HG03103 (cell line): ENCODE data around the gene CECR2.
"Not testable (repeated sequence)": the region's sequence is repeated elsewhere in the genome, so short reads cannot be mapped to it uniquely, and the experiment has no call there.

Source experiments
- ATAC-seq: cut with Tn5 transposase; IDR thresholded peaks from one replicate; pipeline ENCODE4 v1.9.1; 2021; ENCODE audit warnings: low read depth; ENCODE audit not compliant: unreplicated experiment

The CECR2 gene

DNA sequence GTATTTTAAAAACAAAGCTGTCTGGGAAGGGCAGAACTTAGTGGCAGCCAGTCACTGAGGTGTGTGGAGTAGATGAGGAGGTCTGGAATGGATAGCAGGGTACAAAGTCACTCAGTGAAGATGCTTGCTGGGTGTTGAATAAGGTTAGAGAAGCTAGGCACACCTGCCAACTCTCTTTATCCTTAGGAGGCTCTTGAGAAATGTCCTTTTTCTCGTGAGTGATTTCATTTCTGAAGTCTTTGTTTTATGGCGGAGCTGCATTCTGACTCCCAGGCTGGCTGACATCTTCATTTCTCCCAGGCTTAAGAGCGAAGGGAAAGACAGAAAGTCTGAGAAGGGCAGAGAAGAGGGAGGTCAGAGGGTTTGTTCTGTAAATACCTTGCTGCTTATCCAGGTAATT, 31.0 kb downstream of the CECR2 start:
- no peak for ATAC-seq

DNA sequence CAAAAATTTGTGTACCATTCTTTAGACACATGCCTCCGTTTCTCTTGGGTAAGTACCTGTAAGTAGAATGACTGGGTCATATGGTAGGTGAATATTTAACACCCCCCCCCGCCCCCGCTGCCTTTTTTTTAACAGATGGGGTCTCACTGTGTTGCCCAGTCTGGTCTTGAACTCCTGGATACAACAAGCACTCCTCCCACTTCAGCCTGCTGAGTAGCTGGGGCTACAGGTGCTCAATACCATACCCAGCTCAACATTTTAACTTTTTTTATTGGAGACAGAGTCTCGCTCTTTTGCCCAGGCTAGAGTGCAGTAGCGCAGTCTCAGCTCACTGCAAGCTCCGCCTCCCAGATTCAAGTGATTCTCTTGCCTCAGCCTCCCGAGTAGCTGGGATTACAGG, 32.5 kb downstream of the CECR2 start:
- no peak for ATAC-seq

DNA sequence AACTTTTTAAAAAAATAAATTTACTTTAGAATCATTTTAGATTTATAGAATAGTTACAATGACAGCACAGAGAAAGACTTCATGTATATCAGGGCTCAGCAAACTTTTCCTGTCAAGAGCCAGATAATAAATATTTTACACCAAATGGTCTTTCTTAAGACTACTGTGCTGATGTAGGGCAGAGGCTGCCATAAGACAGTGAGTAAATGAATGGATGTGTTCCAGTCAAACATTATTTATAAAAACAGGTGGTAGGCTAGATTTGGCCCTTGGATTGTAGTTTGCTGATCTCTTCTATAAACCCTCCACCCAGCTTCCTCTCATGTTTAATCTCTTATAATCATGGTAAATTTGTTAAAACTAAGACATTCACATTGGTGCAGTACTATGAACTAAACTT, 33.0 kb downstream of the CECR2 start:
- no peak for ATAC-seq

DNA sequence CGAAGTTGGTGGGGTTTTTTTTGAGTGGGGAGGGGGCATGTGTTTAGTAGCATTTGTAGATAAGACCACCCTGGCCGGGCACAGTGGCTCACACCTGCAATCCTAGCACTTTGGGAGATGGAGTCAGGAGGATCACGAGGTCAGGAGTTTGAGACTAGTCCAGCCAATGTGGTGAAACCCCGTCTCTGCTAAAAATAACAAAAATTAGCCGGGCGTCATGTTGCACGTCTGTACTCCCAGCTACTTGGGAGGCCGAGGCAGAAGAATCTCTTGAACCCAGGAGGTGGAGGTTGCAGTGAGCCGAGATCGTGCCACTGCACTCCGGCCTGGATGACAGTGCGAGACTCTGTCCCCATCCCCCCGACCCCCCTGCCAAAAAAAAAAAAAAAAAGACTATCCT, 34.6 kb downstream of the CECR2 start:
- ATAC-seq, result no peak

DNA sequence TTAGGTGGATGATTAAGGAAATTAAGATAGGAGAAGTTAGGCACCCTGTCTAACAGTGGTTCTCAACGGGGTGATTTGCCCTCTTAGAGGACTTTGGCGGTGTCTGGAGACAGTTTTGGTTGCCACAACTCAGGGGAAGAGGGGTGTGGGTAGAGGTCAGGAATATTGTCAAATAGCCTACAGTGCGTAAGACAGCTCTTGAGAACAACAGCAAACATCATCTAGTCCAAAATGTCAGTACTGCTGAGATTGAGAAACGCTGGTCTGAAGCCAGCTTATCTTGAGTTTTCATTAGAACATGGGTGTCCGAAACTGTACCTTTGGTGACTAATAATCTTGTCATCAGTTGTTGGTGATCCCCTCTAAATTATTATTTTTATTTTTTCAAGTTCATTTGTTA, 38.4 kb downstream of the CECR2 start:
- no peak for ATAC-seq

DNA sequence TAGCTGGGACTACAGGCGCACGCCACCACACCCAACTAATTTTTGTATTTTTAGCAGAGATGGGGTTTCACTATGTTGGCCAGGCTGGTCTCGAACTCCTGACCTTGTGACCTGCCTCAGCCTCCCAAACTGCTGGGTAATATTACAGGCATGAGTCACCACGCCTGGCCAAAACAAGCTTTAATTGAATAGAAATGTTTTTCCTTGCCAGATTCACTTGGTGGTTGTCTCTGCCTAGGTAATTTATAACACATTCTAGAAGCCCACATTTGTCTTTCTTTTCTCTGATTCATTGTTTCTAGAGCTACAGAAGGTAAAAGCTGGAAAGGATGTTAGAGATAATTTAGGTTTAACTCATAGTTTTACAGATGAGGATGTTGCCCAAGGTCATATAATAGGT, 41.3 kb downstream of the CECR2 start:
- ATAC-seq, result no peak

DNA sequence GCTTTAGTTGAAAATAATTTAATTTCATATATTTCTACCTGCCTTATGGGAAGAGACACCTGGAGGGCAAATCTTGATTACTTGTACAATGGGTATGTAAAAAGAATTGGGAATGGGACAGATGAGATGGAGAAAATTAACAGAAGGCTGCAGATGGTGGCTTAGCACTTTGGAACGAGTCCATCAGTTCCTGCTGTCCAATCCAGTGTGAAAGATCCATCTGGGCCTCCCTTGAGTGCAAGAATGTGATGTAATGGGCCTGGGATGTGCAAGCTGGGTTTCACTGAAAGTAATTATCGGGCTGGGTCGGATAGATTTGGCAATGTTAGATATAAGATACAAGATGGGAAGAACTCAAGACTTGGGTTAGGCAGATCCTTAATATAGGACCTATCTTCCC, 42.0 kb downstream of the CECR2 start:
- no peak for ATAC-seq

DNA sequence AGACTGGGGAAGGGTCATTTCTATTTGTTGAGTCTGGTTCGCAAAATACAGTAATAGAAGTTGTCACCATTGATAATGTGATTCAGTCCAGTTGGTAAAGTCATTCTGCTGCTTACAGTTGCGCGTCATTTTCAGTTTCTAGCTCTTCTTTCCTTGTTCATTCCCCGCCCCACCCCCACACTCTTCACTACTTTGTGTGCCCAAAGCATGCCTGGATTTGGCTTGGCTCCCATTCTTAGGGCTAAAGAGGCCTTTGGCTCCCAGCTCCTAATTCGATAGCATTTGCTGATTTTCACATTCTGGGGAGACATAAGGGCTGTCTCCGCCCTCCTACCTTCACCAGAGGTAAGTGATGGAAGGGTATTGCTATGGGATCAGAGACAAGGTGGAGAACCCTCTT, 43.0 kb downstream of the CECR2 start:
- no peak for ATAC-seq

DNA sequence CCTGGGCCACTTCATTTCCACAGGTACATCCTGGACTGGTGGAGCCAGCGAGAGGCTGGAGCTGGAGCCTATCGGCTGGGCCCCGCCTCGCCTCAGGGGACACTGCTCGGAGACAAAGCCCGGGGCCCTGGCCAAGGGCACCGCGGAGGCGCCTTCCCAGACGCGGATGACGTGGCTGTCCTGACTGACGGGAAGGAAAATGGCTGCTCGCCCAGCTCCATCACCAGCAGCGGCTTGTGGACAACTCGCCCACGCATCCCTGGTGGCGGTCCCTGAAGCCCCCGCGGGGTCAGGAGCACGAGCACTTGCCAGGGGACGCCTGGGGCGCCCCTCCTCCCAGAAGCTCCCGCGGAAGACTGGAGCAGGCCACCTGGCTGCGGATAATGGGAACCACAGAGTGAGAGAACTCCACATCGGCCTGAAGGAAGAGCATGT, 49.6 kb downstream of the CECR2 start:
- no peak for ATAC-seq

DNA sequence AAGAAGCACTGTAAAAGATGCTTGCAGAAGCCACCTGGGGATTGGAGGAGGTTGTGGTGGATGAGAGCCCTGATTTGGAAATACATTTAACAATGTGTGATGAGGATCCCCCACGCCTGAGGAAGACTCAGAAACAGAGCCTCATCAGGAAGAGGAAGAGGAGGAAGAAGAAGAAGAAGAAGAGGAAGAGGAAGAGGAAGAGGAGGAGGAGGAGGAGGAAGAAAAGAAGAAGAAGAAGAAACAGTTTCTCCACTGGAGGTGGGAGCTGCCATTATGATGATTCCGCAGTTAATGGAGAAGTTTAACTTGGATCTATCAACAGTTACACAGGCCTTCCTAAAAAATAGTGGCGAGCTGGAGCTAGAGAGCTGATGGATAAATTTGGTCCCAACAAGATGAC, 50.1 kb downstream of the CECR2 start:
- ATAC-seq, result no peak

DNA sequence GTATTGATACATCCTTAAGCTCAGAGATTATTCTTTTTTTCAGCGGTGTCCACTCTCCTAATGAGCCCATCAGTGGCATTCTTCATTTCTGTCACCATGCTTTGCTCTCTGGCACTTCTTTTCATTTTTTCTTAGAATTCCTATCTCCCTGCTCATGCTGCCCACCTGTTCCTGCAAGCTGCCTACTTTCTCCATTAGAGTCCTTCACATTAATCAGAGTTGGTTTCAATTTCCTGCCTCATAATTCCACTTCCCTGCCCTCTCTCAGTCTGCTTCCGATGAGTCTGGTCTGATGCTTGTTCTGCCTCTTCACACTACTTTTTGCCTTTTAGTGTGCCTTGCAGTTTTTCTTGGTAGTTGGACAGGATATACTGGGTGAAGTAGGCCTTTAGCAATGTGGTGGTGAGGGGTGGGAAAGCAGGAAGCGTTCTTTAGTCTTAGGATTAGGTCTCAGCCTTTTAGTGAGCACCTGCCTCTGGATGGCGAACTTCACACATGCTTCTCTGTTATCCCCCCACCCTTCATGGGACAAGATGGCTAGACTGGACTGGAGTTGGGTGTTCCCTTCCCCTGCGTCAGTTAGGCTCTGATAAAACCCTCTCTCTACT, 53.6 kb downstream of the CECR2 start:
- ATAC-seq, result no peak

DNA sequence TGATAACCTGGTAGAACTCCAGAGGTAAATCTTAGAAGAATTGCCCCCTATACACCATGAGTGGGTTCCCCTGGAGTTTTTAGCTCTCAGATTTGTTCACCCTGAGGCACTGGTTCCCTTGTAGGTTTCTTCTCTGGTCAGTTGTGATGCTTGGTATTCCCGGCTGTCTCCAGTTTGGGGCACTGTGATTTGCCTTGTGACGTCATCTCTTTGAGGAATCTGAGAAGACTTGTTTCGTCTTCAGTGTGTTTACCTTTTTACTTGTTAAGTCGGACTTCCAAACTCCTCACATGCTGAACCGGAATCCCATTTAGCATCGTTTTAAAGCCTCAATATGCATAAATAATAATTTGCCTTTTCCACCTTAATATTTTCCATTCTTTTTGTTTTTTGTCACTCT, 54.4 kb downstream of the CECR2 start:
- no peak for ATAC-seq

DNA sequence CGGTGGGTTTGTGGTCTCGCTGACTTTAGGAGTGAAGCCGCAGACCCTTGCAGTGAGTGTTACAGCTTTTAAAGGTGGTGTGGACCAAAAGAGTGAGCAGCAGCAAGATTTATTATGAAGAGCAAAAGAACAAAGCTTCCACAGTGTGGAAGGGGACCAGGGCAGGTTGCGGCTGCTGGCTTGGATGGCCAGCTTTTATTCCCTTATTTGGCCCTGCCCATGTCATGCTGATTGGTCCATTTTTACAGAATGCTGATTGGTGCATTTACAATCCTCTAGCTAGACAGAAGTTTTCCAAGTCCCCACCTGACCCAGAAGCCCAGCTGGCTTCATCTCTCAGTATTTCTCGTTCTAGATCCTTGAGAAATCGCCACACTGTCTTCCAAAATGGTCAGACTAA, 58.3 kb downstream of the CECR2 start:
- not testable (repeated sequence) for ATAC-seq

DNA sequence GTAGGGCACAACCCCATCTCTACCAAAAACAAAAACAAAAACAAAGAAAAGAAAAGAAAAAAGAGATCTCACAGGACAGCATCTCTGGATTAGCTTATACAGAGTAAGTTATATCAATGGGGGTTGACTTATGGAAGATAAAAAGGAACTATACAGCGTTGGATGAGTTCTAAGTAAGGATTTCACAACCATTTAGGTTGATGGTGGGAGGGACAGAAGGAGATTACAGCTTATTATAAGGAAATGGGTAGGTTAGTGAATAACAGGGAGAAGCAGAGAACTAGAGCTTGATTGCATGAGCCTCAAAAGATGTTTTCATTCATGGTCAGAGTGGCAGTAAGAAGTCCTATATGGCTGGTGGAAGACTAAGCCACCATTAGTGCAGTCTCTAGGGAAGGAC, 60.3 kb downstream of the CECR2 start:
- no peak for ATAC-seq

DNA sequence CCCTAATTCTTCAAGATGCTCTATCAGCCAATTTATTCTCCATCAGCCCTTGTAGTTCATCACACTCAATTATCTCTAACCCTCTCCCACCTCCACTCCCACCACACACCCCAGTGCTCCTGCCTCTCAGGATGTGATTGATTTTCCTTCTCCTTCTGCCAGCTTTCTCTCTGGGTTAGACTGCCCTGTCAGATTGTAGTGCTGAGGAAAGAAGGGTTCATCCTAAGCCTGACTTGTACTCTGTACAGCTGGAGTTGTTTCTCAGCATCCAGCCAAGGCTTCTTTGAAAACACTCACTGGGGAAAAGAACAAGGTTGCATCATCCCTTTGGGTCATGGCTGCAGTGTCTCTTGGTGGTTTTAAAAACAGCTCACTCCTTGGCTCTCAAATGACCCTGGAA, 61.2 kb downstream of the CECR2 start:
- ATAC-seq, result no peak

DNA sequence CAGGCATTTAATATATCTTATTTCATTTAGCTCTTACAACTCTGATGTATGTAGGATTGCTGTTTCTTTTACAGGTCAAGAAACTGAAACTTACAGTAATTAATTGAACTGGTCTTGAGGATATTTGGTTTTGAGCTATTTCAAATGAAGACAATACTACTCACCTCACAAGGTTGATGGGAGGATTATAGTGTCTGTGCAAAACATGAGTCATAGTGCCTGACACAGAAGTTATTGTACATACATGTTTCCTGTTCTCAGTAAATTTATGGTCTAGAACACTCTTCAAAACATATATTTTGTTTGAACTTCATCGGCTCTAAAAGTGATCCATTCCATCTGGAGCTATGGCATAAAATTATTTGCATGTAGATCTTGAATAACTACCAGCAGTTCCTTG, 61.9 kb downstream of the CECR2 start:
- no peak for ATAC-seq

DNA sequence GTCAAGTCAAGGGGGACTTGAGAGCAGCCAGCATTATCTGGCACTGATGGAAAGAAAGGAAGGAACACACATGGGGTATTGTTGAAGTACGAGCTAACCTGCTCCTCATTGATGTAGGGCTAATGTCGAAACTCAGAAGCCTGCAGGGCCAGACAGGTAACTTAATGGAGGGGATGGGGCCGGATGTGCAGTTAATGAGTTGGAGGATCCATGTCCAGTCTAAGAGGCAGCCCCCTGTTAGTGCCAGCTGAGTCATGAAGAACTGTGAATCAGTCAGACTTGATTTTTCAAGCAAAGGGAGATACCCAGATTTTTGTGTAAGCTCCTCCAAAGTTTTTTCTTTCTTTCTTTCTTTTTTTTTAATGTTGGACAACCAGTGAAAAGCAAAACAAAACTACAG, 65.6 kb downstream of the CECR2 start:
- ATAC-seq, result no peak

DNA sequence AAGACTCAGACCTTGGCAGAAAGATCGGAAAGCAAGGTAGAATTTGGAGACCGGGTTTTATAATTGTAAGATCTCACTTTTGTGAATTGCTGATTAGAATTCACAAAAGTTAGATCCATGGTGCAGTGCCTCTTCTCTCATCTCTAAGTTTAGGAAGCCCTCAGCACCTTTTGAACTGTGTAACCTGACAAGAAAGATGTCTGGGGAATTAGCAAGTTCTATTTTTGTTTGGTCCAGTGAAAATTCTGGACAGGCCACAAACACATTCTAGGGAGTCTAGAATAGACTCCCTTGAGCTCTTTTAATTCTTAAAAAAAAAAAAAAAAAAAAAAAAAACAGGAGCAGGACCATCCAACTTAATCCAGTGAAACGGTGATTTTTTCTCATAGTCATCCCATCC, 66.1 kb downstream of the CECR2 start:
- no peak for ATAC-seq

DNA sequence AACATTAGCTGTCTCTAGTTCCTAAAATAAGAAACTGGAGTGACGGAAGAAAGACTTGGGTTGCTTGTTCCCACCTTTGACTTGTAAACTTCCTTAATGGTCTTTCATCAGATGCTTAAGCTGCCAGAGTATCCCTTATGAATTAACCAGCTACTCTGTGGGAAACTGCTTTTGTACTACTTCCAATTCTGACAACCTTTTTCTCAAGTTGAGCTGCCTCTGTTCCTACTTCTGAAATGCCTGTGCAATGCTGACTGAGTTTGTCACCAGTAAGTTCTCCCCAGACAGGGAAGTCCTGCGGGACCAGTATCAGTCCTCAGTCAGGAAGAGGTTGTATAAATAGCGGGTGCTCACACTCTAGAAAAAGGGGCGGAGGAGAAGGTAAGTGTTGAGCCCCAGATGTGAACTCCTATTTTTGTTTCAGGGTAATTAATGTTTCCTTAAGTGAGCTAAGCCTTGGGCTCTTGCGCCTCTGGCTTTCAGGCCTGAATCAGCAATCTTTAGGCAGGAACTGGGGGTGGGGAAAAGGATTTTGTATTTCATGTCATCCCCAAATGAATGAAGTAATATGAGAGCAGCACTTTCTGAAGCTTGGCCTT, 67.2 kb downstream of the CECR2 start:
- no peak for ATAC-seq

DNA sequence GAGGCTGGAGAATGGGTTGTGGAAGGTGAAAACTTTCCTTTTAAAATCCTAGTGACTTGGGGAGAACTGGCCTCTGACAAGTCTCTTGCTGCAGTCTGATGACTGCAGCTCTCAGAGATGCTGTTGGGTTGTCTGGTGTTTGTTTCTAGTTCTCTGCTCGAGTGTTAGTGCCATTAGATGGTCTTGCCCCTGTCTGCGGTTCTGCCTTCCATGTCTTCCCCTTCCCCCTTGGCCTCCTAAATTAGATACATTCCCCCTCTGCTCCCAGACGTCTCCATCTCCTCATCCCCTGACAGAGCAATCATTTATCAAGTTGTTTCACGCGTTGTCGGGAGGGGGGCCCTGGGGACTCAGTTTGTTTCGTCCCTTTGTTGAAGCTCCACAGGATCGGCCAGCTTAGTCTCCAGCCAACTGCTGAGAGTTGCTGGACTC, 67.7 kb downstream of the CECR2 start:
- no peak for ATAC-seq

DNA sequence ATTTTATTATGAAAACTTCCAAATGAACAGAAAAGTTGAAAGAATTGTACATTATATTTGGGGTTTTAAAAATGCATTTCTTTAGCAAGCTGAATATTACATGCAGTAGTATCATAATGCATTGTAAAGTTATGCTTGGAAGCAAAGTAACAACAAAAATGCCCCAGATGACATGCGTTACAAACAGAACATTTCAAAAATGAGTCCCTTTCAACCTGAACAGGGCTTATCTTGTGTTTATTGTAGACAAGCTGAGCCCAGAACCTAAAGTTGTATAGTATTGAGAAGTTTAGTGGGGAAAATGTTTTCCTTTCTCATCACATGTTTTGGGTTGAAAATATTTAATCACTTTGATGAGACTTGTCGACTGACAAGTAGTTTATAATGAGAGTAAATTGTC, 68.8 kb downstream of the CECR2 start:
- no peak for ATAC-seq

DNA sequence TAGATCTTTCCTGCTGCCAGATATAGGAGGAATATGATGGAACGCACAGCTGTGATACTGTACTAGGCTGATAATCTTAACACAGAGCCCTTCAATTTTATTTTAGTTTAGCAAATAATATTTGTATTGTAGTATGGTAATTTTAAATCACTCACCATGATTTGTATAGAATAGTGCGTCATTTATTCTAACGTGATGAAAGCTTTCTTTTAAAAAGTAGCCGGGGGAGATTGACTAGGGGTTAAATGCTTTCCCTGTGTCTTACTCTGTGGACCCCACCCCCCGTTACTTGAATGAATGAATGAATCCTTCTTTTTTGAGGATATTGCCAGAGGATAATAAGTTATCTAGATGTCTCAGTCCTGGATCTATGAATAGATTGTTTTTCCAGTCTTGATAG, 72.1 kb downstream of the CECR2 start:
- ATAC-seq, result no peak
